Measurements from ENCODE around the gene MAN2B1.
"Not testable (repeated sequence)": the region's sequence is repeated elsewhere in the genome, so short reads cannot be mapped to it uniquely, and the experiment has no call there.

Gene MAN2B1

GRCh38 chr19:12656899-12657571 is 9.5 kb downstream of the MAN2B1 start:
- Mint-ChIP-seq H3K4me3 (no peak overlapping the region), H3K4me1 (peaks cover 6% of the 10 kb centered on the region), H3K9me3 (no peaks in the 10 kb centered on the region), H3K27ac (peak overlapping the region in 1 of 2 donors; percentile 48), H3K27me3 (no peaks in the 10 kb centered on the region)
- ATAC-seq (peak; percentile 42), DNase-seq (no peak)

GRCh38 chr19:12655546-12655945 is 11.0 kb downstream of the MAN2B1 start:
- Mint-ChIP-seq H3K9me3 (no peaks in the 10 kb centered on the region), H3K4me3 (no peak overlapping the region), H3K27me3 (no peaks in the 10 kb centered on the region), H3K27ac (peak overlapping the region in 1 of 2 donors; percentile 51), H3K4me1 (peaks cover 6% of the 10 kb centered on the region)
- ATAC-seq (no peak), DNase-seq (no peak)

GRCh38 chr19:12652219-12652618 is 14.3 kb downstream of the MAN2B1 start:
- Mint-ChIP-seq H3K4me1 (peaks cover 20% of the 10 kb centered on the region), H3K27me3 (no peaks in the 10 kb centered on the region), H3K9me3 (no peaks in the 10 kb centered on the region), H3K27ac (no peak overlapping the region), H3K4me3 (no peak overlapping the region)
- no peak for DNase-seq
- ATAC-seq: no peak

GRCh38 chr19:12649941-12650340 is 16.6 kb downstream of the MAN2B1 start:
- no peaks in the 10 kb centered on the region for H3K9me3 Mint-ChIP-seq
- H3K4me3 Mint-ChIP-seq: no peak overlapping the region
- peaks cover 23% of the 10 kb centered on the region for H3K4me1 Mint-ChIP-seq
- no peak overlapping the region for H3K27ac Mint-ChIP-seq
- no peaks in the 10 kb centered on the region for H3K27me3 Mint-ChIP-seq
- DNase-seq: no peak
- no peak for ATAC-seq

GRCh38 chr19:12648088-12648487 is 18.5 kb downstream of the MAN2B1 start:
- no peak for ATAC-seq
- Mint-ChIP-seq H3K9me3 (no peaks in the 10 kb centered on the region), H3K4me3 (no peak overlapping the region), H3K27me3 (no peaks in the 10 kb centered on the region), H3K4me1 (peaks cover 23% of the 10 kb centered on the region), H3K27ac (no peak overlapping the region)
- DNase-seq: no peak

GRCh38 chr19:12647490-12648071 is 19.0 kb downstream of the MAN2B1 start:
- H3K27me3 Mint-ChIP-seq: no peaks in the 10 kb centered on the region
- no peak overlapping the region for H3K4me3 Mint-ChIP-seq
- ATAC-seq (peak; percentile 69), DNase-seq (peak in 1 of 2 donors; percentile 42)
- H3K4me1 Mint-ChIP-seq: peaks cover 23% of the 10 kb centered on the region
- no peak overlapping the region for H3K27ac Mint-ChIP-seq
- H3K9me3 Mint-ChIP-seq: no peaks in the 10 kb centered on the region

- no peak overlapping the region for H3K4me3 Mint-ChIP-seq
- ATAC-seq (peak; percentile 17), DNase-seq (no peak)
- peaks cover 23% of the 10 kb centered on the region for H3K4me1 Mint-ChIP-seq
- peak overlapping the region in 1 of 2 donors; percentile 15 for H3K27ac Mint-ChIP-seq
- no peaks in the 10 kb centered on the region for H3K27me3 Mint-ChIP-seq
- H3K9me3 Mint-ChIP-seq: no peaks in the 10 kb centered on the region
Measured at GRCh38 chr19:12647047-12647446, 19.5 kb downstream of the MAN2B1 start.

- Mint-ChIP-seq H3K4me1 (peaks cover 23% of the 10 kb centered on the region), H3K9me3 (no peaks in the 10 kb centered on the region), H3K27ac (peak overlapping the region in 1 of 2 donors; percentile 15), H3K27me3 (no peaks in the 10 kb centered on the region), H3K4me3 (no peak overlapping the region)
- ATAC-seq: no peak
- DNase-seq: no peak
Measured at GRCh38 chr19:12646551-12646950, 20.0 kb downstream of the MAN2B1 start.

GRCh38 chr19:12643716-12644115 is 22.8 kb downstream of the MAN2B1 start:
- H3K4me3 Mint-ChIP-seq, ATAC-seq, DNase-seq, H3K27me3 Mint-ChIP-seq, H3K9me3 Mint-ChIP-seq: not testable (repeated sequence)
- Mint-ChIP-seq H3K27ac (peak overlapping the region in 1 of 2 donors; percentile 65), H3K4me1 (peaks cover 36% of the 10 kb centered on the region)

- H3K9me3 Mint-ChIP-seq: no peaks in the 10 kb centered on the region
- H3K27me3 Mint-ChIP-seq: no peaks in the 10 kb centered on the region
- H3K4me1 Mint-ChIP-seq: peaks cover 27% of the 10 kb centered on the region
- H3K4me3 Mint-ChIP-seq: no peak overlapping the region
- DNase-seq (no peak), ATAC-seq (no peak)
- H3K27ac Mint-ChIP-seq: no peak overlapping the region
Measured at GRCh38 chr19:12642506-12642905, 24.0 kb downstream of the MAN2B1 start.

GRCh38 chr19:12641456-12641855 is 25.1 kb downstream of the MAN2B1 start:
- no peak for DNase-seq
- Mint-ChIP-seq H3K9me3 (no peaks in the 10 kb centered on the region), H3K4me3 (peak overlapping the region in 1 of 2 donors; percentile 0), H3K27ac (no peak overlapping the region), H3K4me1 (peaks cover 29% of the 10 kb centered on the region), H3K27me3 (no peaks in the 10 kb centered on the region)
- no peak for ATAC-seq

- Mint-ChIP-seq H3K27ac (peak overlapping the region; percentile 15 to 90), H3K27me3 (no peaks in the 10 kb centered on the region), H3K9me3 (no peaks in the 10 kb centered on the region), H3K4me3 (peak overlapping the region; percentile 80 to 87), H3K4me1 (peaks cover 41% of the 10 kb centered on the region)
- DNase-seq: peak; percentile 82 to 91
- ATAC-seq: peak; percentile 97
Measured at GRCh38 chr19:12639901-12640613, 26.5 kb downstream of the MAN2B1 start.

- Mint-ChIP-seq H3K4me3 (no peak overlapping the region), H3K27ac (no peak overlapping the region), H3K27me3 (no peaks in the 10 kb centered on the region), H3K4me1 (peaks cover 43% of the 10 kb centered on the region), H3K9me3 (no peaks in the 10 kb centered on the region)
- DNase-seq (no peak), ATAC-seq (no peak)
Measured at GRCh38 chr19:12638611-12639182, 27.8 kb downstream of the MAN2B1 start.

GRCh38 chr19:12636631-12637030 is 29.9 kb downstream of the MAN2B1 start:
- ATAC-seq: no peak
- peak overlapping the region in 1 of 2 donors; percentile 25 for H3K27ac Mint-ChIP-seq
- H3K4me1 Mint-ChIP-seq: peaks cover 43% of the 10 kb centered on the region
- DNase-seq: no peak
- no peaks in the 10 kb centered on the region for H3K9me3 Mint-ChIP-seq
- no peaks in the 10 kb centered on the region for H3K27me3 Mint-ChIP-seq
- no peak overlapping the region for H3K4me3 Mint-ChIP-seq

GRCh38 chr19:12629215-12629614 is 37.3 kb downstream of the MAN2B1 start:
- Mint-ChIP-seq H3K4me1 (peaks cover 5% of the 10 kb centered on the region), H3K9me3 (peaks cover 14 to 17% of the 10 kb centered on the region in 2 donors), H3K27ac (no peak overlapping the region), H3K4me3 (no peak overlapping the region), H3K27me3 (no peaks in the 10 kb centered on the region)
- ATAC-seq (no peak), DNase-seq (no peak)

Measured in stimulated activated naive CD8-positive, alpha-beta T cell treated with anti-CD3 and anti-CD28 coated beads, Interleukin-15, amount 100 ng/mL, for 72 hours (primary cell).